GM21528 (cell line): Measurements from ENCODE around the gene FLT3LG.

Experiments
- ATAC-seq: cut with Tn5 transposase; IDR thresholded peaks from one replicate; pipeline ENCODE4 v1.9.1; 2021; ENCODE audit warnings: mild to moderate bottlenecking, moderate library complexity; ENCODE audit not compliant: unreplicated experiment, low FRiP score

FLT3LG gene

GRCh38 chr19:49487277-49488045 is 13.4 kb downstream of the FLT3LG start, which contains the start of gene RPL13A:
Gene RPL13A (plus strand): TSS chr19:49487608. CDS start chr19:49487630, 22 bp downstream.
- peak; percentile 83 for ATAC-seq

- ATAC-seq = no peak
These were observed 14.2 kb downstream of the FLT3LG start for GRCh38 chr19:49488046-49488862.

GRCh38 chr19:49488863-49489537 is 15.0 kb downstream of the FLT3LG start:
- no peak for ATAC-seq

- no peak for ATAC-seq
These were observed 15.7 kb downstream of the FLT3LG start for GRCh38 chr19:49489601-49490167.

DNA sequence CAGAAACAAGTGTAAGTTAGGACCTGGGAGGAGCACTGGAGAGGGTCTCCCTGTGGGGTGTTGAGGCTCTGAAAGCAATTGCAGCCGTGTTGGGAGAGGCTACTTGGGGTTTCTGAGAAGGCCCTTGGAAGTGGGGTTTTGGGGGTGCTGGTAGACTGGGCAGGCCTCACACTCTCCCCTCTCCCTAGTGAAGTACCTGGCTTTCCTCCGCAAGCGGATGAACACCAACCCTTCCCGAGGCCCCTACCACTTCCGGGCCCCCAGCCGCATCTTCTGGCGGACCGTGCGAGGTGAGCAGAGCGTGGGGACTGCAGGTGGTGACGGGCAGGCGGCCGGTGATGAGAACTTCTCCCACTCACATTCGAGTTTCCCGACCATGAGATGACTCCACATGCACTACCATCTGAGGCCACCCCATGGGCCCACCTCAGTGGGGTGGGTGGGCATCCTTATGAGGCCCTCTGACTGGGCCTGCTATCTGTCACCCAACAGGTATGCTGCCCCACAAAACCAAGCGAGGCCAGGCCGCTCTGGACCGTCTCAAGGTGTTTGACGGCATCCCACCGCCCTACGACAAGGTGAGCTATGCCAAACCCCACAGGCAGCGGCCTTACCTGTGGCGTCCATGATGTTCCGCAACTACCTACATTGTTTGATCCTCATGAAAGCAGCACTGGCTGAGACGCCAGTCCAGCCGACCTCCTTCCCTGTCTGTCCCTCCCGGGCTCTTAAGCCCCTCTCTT is 16.4 kb downstream of the FLT3LG start:
- no peak for ATAC-seq

- ATAC-seq = no peak
These were observed 17.2 kb downstream of the FLT3LG start for GRCh38 chr19:49491030-49491803.

DNA sequence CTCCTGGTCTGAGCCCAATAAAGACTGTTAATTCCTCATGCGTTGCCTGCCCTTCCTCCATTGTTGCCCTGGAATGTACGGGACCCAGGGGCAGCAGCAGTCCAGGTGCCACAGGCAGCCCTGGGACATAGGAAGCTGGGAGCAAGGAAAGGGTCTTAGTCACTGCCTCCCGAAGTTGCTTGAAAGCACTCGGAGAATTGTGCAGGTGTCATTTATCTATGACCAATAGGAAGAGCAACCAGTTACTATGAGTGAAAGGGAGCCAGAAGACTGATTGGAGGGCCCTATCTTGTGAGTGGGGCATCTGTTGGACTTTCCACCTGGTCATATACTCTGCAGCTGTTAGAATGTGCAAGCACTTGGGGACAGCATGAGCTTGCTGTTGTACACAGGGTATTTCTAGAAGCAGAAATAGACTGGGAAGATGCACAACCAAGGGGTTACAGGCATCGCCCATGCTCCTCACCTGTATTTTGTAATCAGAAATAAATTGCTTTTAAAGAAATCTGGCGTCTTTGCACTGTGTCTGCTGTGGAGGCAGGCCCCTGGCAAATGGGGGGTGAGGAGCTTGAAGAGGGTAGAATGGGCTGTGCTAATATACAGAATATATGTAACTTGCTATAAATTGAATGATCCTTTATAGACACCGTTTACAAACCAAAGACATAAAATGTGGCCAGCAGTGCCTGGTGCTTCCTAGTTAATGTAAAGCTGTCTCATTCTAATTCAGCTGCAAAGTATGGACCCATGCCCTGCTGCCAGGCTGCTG is 18.0 kb downstream of the FLT3LG start:
- no peak for ATAC-seq

DNA sequence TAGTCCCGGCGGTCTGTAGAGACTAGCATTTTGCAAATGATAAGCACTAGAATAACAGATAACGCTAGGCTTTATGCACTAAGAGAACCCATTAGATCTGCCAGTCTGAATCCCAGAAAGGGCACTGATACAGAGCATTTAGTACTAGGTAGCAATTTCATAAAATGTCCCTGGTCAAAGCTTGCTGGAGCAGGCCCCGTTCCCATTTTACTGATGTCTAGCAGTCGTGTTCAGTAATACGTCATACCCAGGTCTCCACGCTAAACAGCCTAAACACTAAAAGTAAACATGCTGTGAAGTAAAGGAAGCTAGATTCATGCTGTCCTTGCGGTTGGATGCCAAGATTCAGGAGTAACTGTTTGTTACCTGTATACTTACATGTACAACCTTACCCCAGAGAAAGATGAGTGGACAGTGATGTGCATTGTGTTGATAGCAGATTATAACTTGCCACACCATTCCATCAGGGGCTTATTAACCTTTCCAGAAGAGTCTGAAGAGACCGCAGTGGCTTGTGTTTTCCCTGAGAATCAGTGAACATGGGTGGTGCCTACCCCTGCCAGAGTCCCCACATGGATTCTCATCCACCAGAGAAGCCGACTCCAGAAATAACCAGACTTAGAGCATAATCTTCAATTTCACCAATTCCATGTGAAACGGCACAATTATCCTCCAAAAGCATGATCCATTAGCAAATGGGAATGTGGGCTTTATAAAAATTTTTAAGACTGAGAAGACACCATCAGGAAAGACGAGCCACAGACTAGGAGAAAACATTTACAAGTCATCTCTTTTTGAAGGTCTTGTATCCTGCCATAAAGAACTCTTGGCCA is 18.8 kb downstream of the FLT3LG start:
- ATAC-seq = no peak

- no peak for ATAC-seq
These were observed 22.6 kb downstream of the FLT3LG start for GRCh38 chr19:49496574-49497008.

DNA sequence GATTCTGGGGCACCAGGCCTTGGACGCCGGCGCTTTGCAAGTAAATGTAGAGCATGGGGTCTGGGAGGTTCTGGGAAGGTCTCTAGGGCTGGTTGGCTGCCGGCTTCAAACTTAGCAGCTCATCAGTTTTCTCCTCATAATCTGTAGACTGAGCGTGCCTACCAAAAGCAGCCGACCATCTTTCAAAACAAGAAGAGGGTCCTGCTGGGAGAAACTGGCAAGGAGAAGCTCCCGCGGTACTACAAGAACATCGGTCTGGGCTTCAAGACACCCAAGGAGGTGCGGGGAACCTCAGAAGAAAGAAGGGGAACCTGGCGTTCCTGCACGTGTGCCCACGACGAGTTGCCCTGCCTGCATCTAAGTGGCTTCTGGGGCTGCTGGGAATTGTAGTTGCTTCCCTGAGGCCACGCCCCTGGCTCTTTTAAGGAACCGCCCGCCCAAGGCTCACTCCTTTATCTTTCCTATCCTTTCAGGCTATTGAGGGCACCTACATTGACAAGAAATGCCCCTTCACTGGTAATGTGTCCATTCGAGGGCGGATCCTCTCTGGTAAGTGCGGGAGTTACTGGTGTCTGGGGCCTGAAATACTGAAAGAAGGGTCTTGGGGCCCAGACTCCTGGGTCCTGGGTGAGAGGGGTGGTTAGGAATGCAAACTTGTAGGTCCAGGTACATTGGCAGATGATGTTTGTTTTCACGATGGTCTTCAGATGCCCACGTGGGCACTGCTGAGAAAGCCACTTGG is 23.2 kb downstream of the FLT3LG start:
- ATAC-seq = no peak

DNA sequence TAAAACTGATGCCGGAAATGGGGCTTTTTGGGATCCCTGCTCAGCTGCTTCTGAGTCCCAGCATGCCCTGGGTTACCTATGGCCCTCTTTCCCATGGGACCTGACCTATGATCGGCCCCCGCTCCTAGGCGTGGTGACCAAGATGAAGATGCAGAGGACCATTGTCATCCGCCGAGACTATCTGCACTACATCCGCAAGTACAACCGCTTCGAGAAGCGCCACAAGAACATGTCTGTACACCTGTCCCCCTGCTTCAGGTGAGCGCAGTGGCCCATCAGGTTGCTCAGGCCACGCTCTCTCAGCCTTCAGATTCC is 23.7 kb downstream of the FLT3LG start:
- no peak for ATAC-seq

- ATAC-seq = no peak
These were observed 24.5 kb downstream of the FLT3LG start for GRCh38 chr19:49498475-49498874.

GRCh38 chr19:49499030-49499670 is 25.1 kb downstream of the FLT3LG start:
- no peak for ATAC-seq

GRCh38 chr19:49502866-49503581 is 29.0 kb downstream of the FLT3LG start:
- ATAC-seq = no peak

- ATAC-seq = no peak
These were observed 29.6 kb downstream of the FLT3LG start for GRCh38 chr19:49503582-49503962.

DNA sequence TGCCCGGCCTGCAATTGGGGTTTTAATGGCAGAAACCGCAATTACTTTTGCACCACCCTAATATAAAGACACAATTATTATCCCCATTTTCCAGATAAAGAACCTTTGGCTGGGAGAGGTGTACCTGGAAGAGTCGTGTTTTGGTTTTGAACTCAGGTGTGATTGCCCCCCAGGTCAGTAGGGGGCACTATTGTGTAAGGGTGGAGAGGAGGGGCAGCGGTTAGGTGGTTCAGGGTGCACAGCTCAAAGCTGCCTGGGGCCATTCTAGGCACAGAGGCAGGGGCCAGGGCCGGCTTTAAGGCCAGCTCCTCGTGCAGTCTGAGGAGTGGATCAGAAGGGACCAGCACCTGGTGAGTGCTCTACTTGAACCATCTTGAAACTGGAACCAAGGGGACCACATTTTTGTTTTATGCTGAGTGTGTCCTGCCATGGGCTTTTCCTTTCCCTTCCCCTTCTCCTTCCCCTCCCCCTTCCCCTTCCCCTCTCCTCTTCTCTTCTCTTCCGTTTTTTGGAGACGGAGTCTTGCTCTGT is 32.6 kb downstream of the FLT3LG start:
- no peak for ATAC-seq
